ENCODE data around the gene SLC19A1. TPM values are rescaled to one million over a fixed set of nuclear protein-coding genes. Genes with fewer than 3 reads are reported as not detected.

The SLC19A1 gene
- total and polyA plus RNA-seq, 3 experiments from 2014 or later, result 7.0 to 66.8 (median 55.7) TPM

DNA sequence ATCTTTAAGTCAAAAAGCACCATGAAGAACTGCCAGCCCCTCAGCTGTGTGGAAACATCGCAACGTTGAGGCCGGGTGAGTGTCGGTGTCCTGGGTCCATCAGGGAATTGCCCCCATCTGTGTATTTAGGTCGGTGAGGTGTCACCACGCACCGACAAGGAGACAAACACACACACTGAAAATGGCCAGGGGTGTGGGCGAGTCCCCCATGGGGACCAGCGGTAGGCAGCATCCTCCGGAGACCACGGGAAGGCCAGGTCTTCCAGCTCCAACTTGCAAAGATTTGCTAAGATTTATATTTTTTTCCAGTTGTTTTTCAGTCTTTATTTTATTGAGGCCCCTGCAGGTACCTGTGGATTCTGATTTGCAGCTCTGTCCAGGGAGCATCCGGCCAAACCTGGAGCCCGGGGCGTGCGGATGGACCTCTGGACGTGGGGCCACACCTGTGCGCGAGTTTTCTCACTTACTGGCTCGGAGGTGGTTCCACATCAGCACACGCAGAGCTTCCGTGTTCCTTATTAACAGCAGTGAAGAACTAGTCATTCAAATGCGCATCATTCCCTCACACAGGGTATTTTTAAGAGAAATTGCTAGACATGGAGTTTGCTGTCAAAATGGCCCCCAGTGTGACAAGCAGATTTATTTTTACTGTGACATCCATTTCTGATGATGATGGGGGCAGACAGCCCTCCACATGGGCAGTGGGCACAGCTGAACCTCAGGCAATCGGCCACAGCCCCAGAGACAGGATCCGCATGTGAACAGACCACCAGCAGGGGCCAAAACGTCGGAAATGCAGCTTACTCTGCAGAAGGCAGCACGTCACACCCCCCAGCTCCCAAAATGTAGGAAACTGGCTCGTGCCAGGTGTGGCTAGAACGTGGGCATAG, 17.2 kb upstream of the SLC19A1 start:
- Mint-ChIP-seq H3K27me3 (peaks cover 4 to 21% of the 10 kb centered on the region in 2 donors), H3K36me3 (peaks cover 0 to 3% (median 0%) of the 10 kb centered on the region in 3 donors), H3K4me3 (no peak overlapping the region), H3K4me1 (peaks cover 4 to 8% (median 4%) of the 10 kb centered on the region in 3 donors), H3K9me3 (peaks cover 0 to 7% (median 6%) of the 10 kb centered on the region in 5 donors), H3K27ac (peak overlapping the region in 1 of 8 donors; percentile 72)
- Histone ChIP-seq H3K27ac (ENCODE audit: low read depth, low read length) (no peak overlapping the region), H3K27me3 (ENCODE audit: insufficient read depth, low read length, poor library complexity, severe bottlenecking) (no peaks in the 10 kb centered on the region), H3K4me1 (ENCODE audit: insufficient read depth, low read length) (peaks cover 5% of the 10 kb centered on the region), H3K9me3 (ENCODE audit: low read length) (no peaks in the 10 kb centered on the region), H3K36me3 (ENCODE audit: insufficient read depth, low read length) (no peaks in the 10 kb centered on the region), H3K4me3 (ENCODE audit: low read length) (no peak overlapping the region)
- DNase-seq, result peak in 1 of 5 donors; percentile 20
- CTCF ChIA-PET, result interaction anchor here (1.2 kb wide), 1 partner anchor 38 kb away, joined by 3 read pairs; no protein-coding TSS in a partner anchor
- POLR2A ChIA-PET, result no interaction called here

DNA sequence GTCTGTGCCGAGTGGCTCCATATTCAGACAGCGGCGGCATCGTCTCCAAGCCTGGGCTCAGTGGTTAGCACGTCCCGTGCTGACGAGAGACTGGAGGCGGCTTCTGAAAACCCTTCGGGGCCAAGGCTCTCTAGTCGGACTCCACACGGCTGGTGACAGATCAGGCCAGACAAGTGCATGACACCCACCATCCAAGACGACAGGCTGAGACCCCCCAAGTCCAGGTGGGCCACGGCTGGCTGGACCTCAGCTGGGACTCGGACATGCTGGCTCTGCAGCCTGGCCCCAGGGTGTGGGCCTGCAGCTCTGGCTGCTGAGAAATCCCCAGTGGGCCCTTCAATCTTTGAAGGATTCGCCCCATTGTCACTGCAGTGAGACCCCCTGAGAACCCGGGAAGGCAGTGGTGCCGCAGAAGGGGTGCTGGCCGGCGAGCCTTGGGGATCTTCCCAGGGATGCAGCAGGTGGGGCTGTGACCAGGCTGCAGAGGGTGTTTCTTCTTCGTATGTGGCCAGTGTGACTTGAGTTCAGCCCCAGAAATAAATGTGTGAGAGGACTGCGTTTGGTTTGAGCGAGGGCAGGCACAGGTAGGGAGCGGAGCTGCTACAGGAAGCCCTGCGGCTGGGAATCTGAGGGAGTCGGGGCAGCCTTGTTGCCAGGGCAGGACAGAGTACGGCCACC, 15.9 kb upstream of the SLC19A1 start:
- no peaks in the 10 kb centered on the region for H3K9me3 ChIP-seq (ENCODE audit: low read length)
- H3K4me1 Mint-ChIP-seq, result peaks cover 4 to 11% (median 6%) of the 10 kb centered on the region in 3 donors
- H3K27ac ChIP-seq (ENCODE audit: low read depth, low read length), result no peak overlapping the region
- no peaks in the 10 kb centered on the region for H3K36me3 ChIP-seq (ENCODE audit: insufficient read depth, low read length)
- H3K36me3 Mint-ChIP-seq, result peaks cover 0 to 3% (median 0%) of the 10 kb centered on the region in 3 donors
- ChIA-PET POLR2A (no interaction called here), CTCF (interaction anchor here (1.2 kb wide), 1 partner anchor 39 kb away, joined by 3 read pairs; no protein-coding TSS in a partner anchor)
- peaks cover 5% of the 10 kb centered on the region for H3K4me1 ChIP-seq (ENCODE audit: insufficient read depth, low read length)
- H3K9me3 Mint-ChIP-seq, result peaks cover 0 to 4% (median under 1%) of the 10 kb centered on the region in 5 donors
- no peaks in the 10 kb centered on the region for H3K27me3 ChIP-seq (ENCODE audit: insufficient read depth, low read length, poor library complexity, severe bottlenecking)
- peak overlapping the region in 2 of 7 donors; percentile 23 to 50 for H3K4me3 Mint-ChIP-seq
- peak overlapping the region in 1 of 8 donors; percentile 12 for H3K27ac Mint-ChIP-seq
- DNase-seq, result peak in 1 of 5 donors; percentile 42
- peaks cover 4 to 14% of the 10 kb centered on the region in 2 donors for H3K27me3 Mint-ChIP-seq
- H3K4me3 ChIP-seq (ENCODE audit: low read length), result no peak overlapping the region

DNA sequence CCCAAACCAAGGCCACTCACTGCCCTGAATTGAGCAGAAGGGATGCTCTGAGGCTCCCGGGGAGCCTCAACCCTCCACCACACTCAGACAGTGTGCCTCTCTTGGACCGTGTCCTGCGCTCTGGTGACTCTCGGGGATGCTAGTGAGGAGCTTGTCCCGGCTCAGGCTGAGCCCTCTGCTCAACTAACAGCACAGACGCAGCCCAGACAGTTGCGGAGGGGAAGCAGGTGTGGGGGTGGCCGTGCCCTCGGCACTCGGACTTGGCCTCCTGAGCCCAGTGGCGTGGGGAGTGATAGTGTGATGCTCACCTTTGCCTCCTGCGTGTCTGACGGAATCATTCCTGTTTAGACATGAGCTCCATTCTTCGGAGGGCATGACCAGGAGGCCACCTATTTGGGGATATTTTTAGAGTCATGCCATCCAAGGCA, 15.4 kb upstream of the SLC19A1 start:
- Mint-ChIP-seq H3K27ac (peak overlapping the region in 1 of 8 donors; percentile 12), H3K36me3 (peaks cover 0 to 3% (median 0%) of the 10 kb centered on the region in 3 donors), H3K4me3 (peak overlapping the region in 2 of 7 donors; percentile 15 to 27), H3K4me1 (peaks cover 4 to 16% (median 6%) of the 10 kb centered on the region in 3 donors), H3K9me3 (peaks cover 0 to 2% (median 0%) of the 10 kb centered on the region in 5 donors), H3K27me3 (peaks cover 3 to 10% of the 10 kb centered on the region in 2 donors)
- H3K4me3 ChIP-seq (ENCODE audit: low read length), result no peak overlapping the region
- no peaks in the 10 kb centered on the region for H3K9me3 ChIP-seq (ENCODE audit: low read length)
- H3K27me3 ChIP-seq (ENCODE audit: insufficient read depth, low read length, poor library complexity, severe bottlenecking), result no peaks in the 10 kb centered on the region
- POLR2A ChIA-PET, result no interaction called here
- no peak overlapping the region for H3K27ac ChIP-seq (ENCODE audit: low read depth, low read length)
- CTCF ChIA-PET, result no interaction called here
- peaks cover 11% of the 10 kb centered on the region for H3K4me1 ChIP-seq (ENCODE audit: insufficient read depth, low read length)
- no peaks in the 10 kb centered on the region for H3K36me3 ChIP-seq (ENCODE audit: insufficient read depth, low read length)
- peak in 1 of 5 donors; percentile 29 for DNase-seq

DNA sequence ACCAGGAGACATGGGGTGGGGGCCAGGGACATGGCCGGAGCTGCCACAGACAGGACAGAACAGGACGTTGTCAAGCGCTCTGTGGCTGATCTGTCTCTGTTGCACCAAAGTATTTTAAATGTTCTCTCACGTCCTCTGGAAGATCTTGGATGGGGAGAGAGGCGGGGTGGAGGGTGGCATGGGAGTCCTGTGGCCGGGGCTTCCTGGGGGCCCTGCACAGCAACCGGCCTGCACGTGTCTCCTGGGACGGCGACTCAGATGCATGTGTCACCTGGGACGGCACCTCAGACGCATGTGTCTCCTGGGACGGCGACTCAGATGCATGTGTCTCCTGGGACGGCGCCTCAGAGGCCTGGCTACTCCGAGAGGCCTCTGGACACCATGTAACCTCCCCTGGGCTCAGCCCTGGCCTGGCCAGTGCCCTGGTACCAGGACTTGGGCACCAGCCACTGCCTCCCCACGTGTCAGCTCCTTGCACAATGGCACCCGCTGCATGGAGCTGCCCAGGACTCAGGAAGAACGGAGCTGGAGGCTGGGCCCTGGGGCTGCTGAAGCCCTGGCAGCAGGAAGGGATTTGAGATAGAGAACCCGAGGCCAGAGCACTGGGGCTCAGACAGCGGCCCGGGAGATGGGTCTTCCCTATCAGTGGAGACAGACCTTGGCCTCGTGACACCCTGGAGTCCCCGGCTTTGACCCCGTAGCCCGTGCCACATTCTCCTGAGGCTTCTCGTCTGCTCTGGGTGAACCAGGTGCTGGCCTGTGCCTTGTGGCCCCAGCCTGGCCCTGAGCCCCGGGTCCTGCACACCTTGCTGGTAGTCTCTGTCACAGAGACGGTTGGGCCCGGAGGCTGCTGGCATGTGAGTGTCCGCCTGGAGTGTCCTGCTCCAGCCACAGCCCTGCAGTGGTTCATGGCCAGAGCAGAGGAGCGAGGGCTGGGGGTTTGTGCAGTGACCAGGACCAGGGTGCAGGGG, 14.7 kb upstream of the SLC19A1 start:
- peak overlapping the region in 6 of 7 donors; percentile 29 to 59 (median 52) for H3K4me3 Mint-ChIP-seq
- CTCF ChIA-PET, result interaction anchor here (0.7 to 1.6 kb wide), 11 partner anchors 12 to 79 kb away, joined by 3 to 6 read pairs (median 4); no protein-coding TSS in a partner anchor

GRCh38 chr21:45556302-45556644, 14.0 kb upstream of the SLC19A1 start:
- Histone ChIP-seq H3K9me3 (ENCODE audit: low read length) (no peaks in the 10 kb centered on the region), H3K4me1 (ENCODE audit: insufficient read depth, low read length) (peaks cover 21% of the 10 kb centered on the region), H3K36me3 (ENCODE audit: insufficient read depth, low read length) (no peaks in the 10 kb centered on the region), H3K4me3 (ENCODE audit: low read length) (no peak overlapping the region), H3K27ac (ENCODE audit: low read depth, low read length) (peak overlapping the region; percentile 38), H3K27me3 (ENCODE audit: insufficient read depth, low read length, poor library complexity, severe bottlenecking) (no peaks in the 10 kb centered on the region)
- peaks cover 0 to 3% (median 0%) of the 10 kb centered on the region in 3 donors for H3K36me3 Mint-ChIP-seq
- H3K27ac Mint-ChIP-seq, result peak overlapping the region in 1 of 8 donors; percentile 45
- POLR2A ChIA-PET, result no interaction called here
- CTCF ChIA-PET, result interaction anchor here (0.7 to 1.6 kb wide), 11 partner anchors 12 to 79 kb away, joined by 3 to 6 read pairs (median 4); no protein-coding TSS in a partner anchor
- peaks cover 1 to 4% of the 10 kb centered on the region in 2 donors for H3K27me3 Mint-ChIP-seq
- H3K4me1 Mint-ChIP-seq, result peaks cover 11 to 26% (median 14%) of the 10 kb centered on the region in 3 donors
- H3K4me3 Mint-ChIP-seq, result peak overlapping the region in 4 of 7 donors; percentile 39 to 59 (median 54)
- no peak for DNase-seq
- no peaks in the 10 kb centered on the region for H3K9me3 Mint-ChIP-seq

More for the DNA sequence above, 14.7 kb upstream of the SLC19A1 start:
- Histone ChIP-seq H3K36me3 (ENCODE audit: insufficient read depth, low read length) (no peaks in the 10 kb centered on the region), H3K27ac (ENCODE audit: low read depth, low read length) (no peak overlapping the region), H3K27me3 (ENCODE audit: insufficient read depth, low read length, poor library complexity, severe bottlenecking) (no peaks in the 10 kb centered on the region), H3K4me3 (ENCODE audit: low read length) (no peak overlapping the region), H3K9me3 (ENCODE audit: low read length) (no peaks in the 10 kb centered on the region), H3K4me1 (ENCODE audit: insufficient read depth, low read length) (peaks cover 15% of the 10 kb centered on the region)
- peaks cover 5 to 20% (median 8%) of the 10 kb centered on the region in 3 donors for H3K4me1 Mint-ChIP-seq
- peak in 1 of 5 donors; percentile 47 for DNase-seq
- peaks cover 1 to 4% of the 10 kb centered on the region in 2 donors for H3K27me3 Mint-ChIP-seq
- peaks cover 0 to 3% (median 0%) of the 10 kb centered on the region in 3 donors for H3K36me3 Mint-ChIP-seq
- H3K9me3 Mint-ChIP-seq, result no peaks in the 10 kb centered on the region
- peak overlapping the region in 2 of 8 donors; percentile 45 to 47 for H3K27ac Mint-ChIP-seq
- POLR2A ChIA-PET, result no interaction called here

DNA sequence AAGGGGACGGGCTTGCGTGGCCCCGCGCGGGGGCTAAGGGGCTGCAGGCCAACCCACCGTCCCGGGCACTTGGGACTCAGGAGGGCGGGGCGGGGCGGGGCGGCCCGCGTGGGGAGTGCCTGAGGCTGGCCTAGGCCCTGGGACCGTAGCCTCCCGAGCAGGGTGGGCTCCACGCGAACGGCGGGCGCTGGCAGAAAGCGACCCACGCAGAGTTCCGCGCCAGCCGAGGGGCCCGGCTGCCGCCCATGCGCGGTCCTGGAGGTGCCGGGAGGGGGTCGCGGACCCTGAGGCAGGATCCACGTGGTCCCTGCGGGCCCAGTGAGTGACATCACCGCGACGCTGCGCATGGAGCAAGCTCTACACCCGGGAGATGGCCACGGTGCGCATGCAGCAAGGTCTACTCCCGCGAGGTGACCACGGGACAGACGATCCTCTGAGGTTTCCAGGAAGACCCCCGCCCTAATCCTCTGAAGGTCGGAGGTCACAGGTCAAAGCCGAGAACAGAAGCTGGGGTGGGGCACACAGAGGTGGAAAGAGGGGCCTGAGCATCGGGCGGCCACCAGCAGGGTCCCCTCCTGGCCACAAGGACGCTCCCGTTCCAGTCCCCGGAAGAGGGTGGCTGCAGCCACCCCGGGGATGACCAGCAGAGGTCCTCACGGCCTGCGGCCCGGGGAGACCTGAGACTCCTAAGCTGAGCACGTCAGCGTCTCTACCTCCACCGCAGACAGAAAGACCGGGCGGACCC, 13.5 kb upstream of the SLC19A1 start:
- H3K27me3 ChIP-seq (ENCODE audit: insufficient read depth, low read length, poor library complexity, severe bottlenecking), result no peaks in the 10 kb centered on the region
- DNase-seq, result peak in 3 of 5 donors; percentile 45 to 64 (median 60)
- H3K27ac ChIP-seq (ENCODE audit: low read depth, low read length), result peak overlapping the region; percentile 38
- CTCF ChIA-PET, result interaction anchor here (0.7 to 1.6 kb wide), 11 partner anchors 13 to 78 kb away, joined by 3 to 6 read pairs (median 4); no protein-coding TSS in a partner anchor
- peak overlapping the region; percentile 34 for H3K4me3 ChIP-seq (ENCODE audit: low read length)
- H3K9me3 Mint-ChIP-seq, result no peaks in the 10 kb centered on the region
- POLR2A ChIA-PET, result no interaction called here
- peak overlapping the region in 6 of 7 donors; percentile 19 to 81 (median 54) for H3K4me3 Mint-ChIP-seq
- peaks cover 15 to 32% (median 20%) of the 10 kb centered on the region in 3 donors for H3K4me1 Mint-ChIP-seq
- H3K27me3 Mint-ChIP-seq, result peaks cover 1 to 4% of the 10 kb centered on the region in 2 donors
- peak overlapping the region in 2 of 8 donors; percentile 45 to 53 for H3K27ac Mint-ChIP-seq
- H3K36me3 Mint-ChIP-seq, result peaks cover 0 to 3% (median 0%) of the 10 kb centered on the region in 3 donors
- no peaks in the 10 kb centered on the region for H3K9me3 ChIP-seq (ENCODE audit: low read length)
- no peaks in the 10 kb centered on the region for H3K36me3 ChIP-seq (ENCODE audit: insufficient read depth, low read length)
- H3K4me1 ChIP-seq (ENCODE audit: insufficient read depth, low read length), result peaks cover 26% of the 10 kb centered on the region

Measured in CD8-positive, alpha-beta memory T cell (primary cell).